Measurements from ENCODE around the gene TBX4.
"Not testable (repeated sequence)": the region's sequence is repeated elsewhere in the genome, so short reads cannot be mapped to it uniquely, and the experiment has no call there.

Gene TBX4

GRCh38 chr17:61436995-61437704, 15.1 kb upstream of the TBX4 start:
- H3K27ac ChIP-seq = no peak overlapping the region
- TF ChIP-seq CTCF (IDR thresholded peaks at IDR 0.05) (no peak), ZFX (IDR thresholded peaks at IDR 0.05; ENCODE audit: borderline replicate concordance) (no peak)

GRCh38 chr17:61440697-61441096, 11.5 kb upstream of the TBX4 start:
- no peak overlapping the region for H3K27ac ChIP-seq
- TF ChIP-seq CTCF (IDR thresholded peaks at IDR 0.05) (no peak), ZFX (IDR thresholded peaks at IDR 0.05; ENCODE audit: borderline replicate concordance) (no peak)

- H3K27ac ChIP-seq = not testable (repeated sequence)
These were observed 10.7 kb upstream of the TBX4 start for GRCh38 chr17:61441507-61441906.

GRCh38 chr17:61442136-61442775, 10.0 kb upstream of the TBX4 start:
- TF ChIP-seq ZFX (IDR thresholded peaks at IDR 0.05; ENCODE audit: borderline replicate concordance) (no peak), CTCF (IDR thresholded peaks at IDR 0.05) (no peak)
- H3K27ac ChIP-seq = no peak overlapping the region

- TF ChIP-seq CTCF (IDR thresholded peaks at IDR 0.05) (no peak), ZFX (IDR thresholded peaks at IDR 0.05; ENCODE audit: borderline replicate concordance) (no peak)
- H3K27ac ChIP-seq = no peak overlapping the region
These were observed 9.2 kb upstream of the TBX4 start for GRCh38 chr17:61442878-61443474.

- H3K27ac ChIP-seq = no peak overlapping the region
- no peak for TF ChIP-seq ZFX (IDR thresholded peaks at IDR 0.05; ENCODE audit: borderline replicate concordance)
- no peak for TF ChIP-seq CTCF (IDR thresholded peaks at IDR 0.05)
These were observed 8.7 kb upstream of the TBX4 start for GRCh38 chr17:61443475-61443882.

- no peak overlapping the region for H3K27ac ChIP-seq
- TF ChIP-seq ZFX (IDR thresholded peaks at IDR 0.05; ENCODE audit: borderline replicate concordance) (no peak), CTCF (IDR thresholded peaks at IDR 0.05) (no peak)
These were observed 8.1 kb upstream of the TBX4 start for GRCh38 chr17:61444075-61444474.

All from 22Rv1 (cell line).